Naive thymus-derived CD4-positive, alpha-beta T cell (primary cell): ENCODE results near the gene POTEJ. TPM values are rescaled to one million over a fixed set of nuclear protein-coding genes. Genes with fewer than 3 reads are reported as not detected.
"Not testable (repeated sequence)": the region's sequence is repeated elsewhere in the genome, so short reads cannot be mapped to it uniquely, and the experiment has no call there.

Source experiments
- ATAC-seq: fragments of 150-1000 bp; cut with Tn5 transposase; 2 replicates; pipeline ENCODE4 v1.10.0; 2021; ENCODE audit warnings: mild to moderate bottlenecking, moderate library complexity
- CTCF ChIA-PET: fragments of 350-600 bp; sonication (Branson Sonifier 250); formaldehyde crosslinking; loops from one replicate; lab custom pipeline; 2021; ENCODE audit warnings: antibody characterized with exemption; lab: Charles Lee
- POLR2A ChIA-PET: fragments of 350-600 bp; sonication (Branson Sonifier 250); formaldehyde crosslinking; loops from one replicate; lab custom pipeline; 2021; ENCODE audit warnings: antibody characterized with exemption, inconsistent platforms; lab: Charles Lee
- DNase-seq, 9 donors: peaks; one replicate each; pipeline versions ENCODE4 v3.0.0 to v3.0.0-alpha.2; 2020 to 2022; ENCODE audit warnings: mixed read lengths in 1 of 9
- H3K27ac ChIP-seq: one replicate; pipeline ENCODE4 v1.7.0; 2013; ENCODE audit warnings: mild to moderate bottlenecking, low read depth, low read length, moderate library complexity
- H3K27me3 ChIP-seq, 2 donors: one replicate each; pipeline ENCODE4 v1.7.0; 2013; ENCODE audit warnings: low read length in 2 of 2, mild to moderate bottlenecking in 2 of 2, moderate library complexity in 2 of 2; ENCODE audit not compliant: control insufficient read depth in 2 of 2, insufficient read depth in 2 of 2
- H3K36me3 ChIP-seq, 3 experiments: 1 replicate in 2 of 3; 2 replicates in 1 of 3; pipeline ENCODE4 v1.7.0; 2013; ENCODE audit warnings: low read length in 3 of 3, mild to moderate bottlenecking in 3 of 3, moderate library complexity in 1 of 3; ENCODE audit not compliant: insufficient read depth in 3 of 3, control insufficient read depth in 2 of 3
- H3K4me1 ChIP-seq, 2 donors: one replicate each; pipeline ENCODE4 v1.7.0; 2013; ENCODE audit warnings: low read length in 2 of 2, mild to moderate bottlenecking in 2 of 2, moderate library complexity in 1 of 2; ENCODE audit not compliant: control insufficient read depth in 2 of 2, insufficient read depth in 2 of 2
- H3K4me3 ChIP-seq: 2 replicates; pipeline ENCODE4 v1.7.0; 2013; ENCODE audit warnings: mild to moderate bottlenecking, low read length
- H3K9me3 ChIP-seq, 3 experiments: 1 replicate in 2 of 3; 2 replicates in 1 of 3; pipeline ENCODE4 v1.7.0; 2013; ENCODE audit warnings: low read length in 3 of 3; ENCODE audit not compliant: control insufficient read depth in 2 of 3
- H3K27ac Mint-ChIP-seq, 9 donors: one replicate each; pipeline ENCODE4 v1.8.0; 2020 to 2022; ENCODE audit warnings: mixed read lengths in 9 of 9, mild to moderate bottlenecking in 8 of 9, moderate library complexity in 5 of 9, inconsistent platforms in 2 of 9
- H3K27me3 Mint-ChIP-seq, 5 donors: one replicate each; pipeline ENCODE4 v1.8.0; 2021 to 2022; ENCODE audit warnings: mixed read lengths in 5 of 5, mild to moderate bottlenecking in 1 of 5
- H3K36me3 Mint-ChIP-seq, 5 donors: one replicate each; pipeline ENCODE4 v1.8.0; 2020 to 2022; ENCODE audit warnings: mixed read lengths in 5 of 5, mild to moderate bottlenecking in 3 of 5, inconsistent platforms in 1 of 5
- H3K4me1 Mint-ChIP-seq, 7 donors: one replicate each; pipeline ENCODE4 v1.8.0; 2020 to 2022; ENCODE audit warnings: mixed read lengths in 7 of 7, mild to moderate bottlenecking in 3 of 7, inconsistent platforms in 1 of 7
- H3K4me3 Mint-ChIP-seq, 10 donors: one replicate each; pipeline ENCODE4 v1.8.0; 2020 to 2022; ENCODE audit warnings: mild to moderate bottlenecking in 10 of 10, mixed read lengths in 10 of 10, moderate library complexity in 6 of 10, inconsistent platforms in 2 of 10
- H3K9me3 Mint-ChIP-seq, 11 donors: one replicate each; pipeline ENCODE4 v1.8.0; 2020 to 2022; ENCODE audit warnings: mixed read lengths in 11 of 11, mild to moderate bottlenecking in 4 of 11, inconsistent platforms in 1 of 11, moderate library complexity in 1 of 11
- intact Hi-C, 2 donors: fragments of 100-400 bp; cut with micrococcal nuclease; formaldehyde crosslinking; loops; one replicate each; pipeline ENCODE4 v1.15.1; 2023
- polyA plus RNA-seq, 2 donors: library from polyadenylated mRNA; unstranded; fragments of 300-500 nt; fragmentation: Illumina TruSeq; gene quantifications; one replicate each; pipeline ENCODE4 v1.2.3, GENCODE V29; 2021
- total RNA-seq, 6 experiments: library from RNA in 5 of 6; stranded (reverse) in 5 of 6; gene quantifications; 1 replicate in 5 of 6; 2 replicates in 1 of 6; pipeline ENCODE4 v1.2.3 and lab custom pipeline; 2021 to 2026

The POTEJ gene
- total and polyA plus RNA-seq, 7 experiments from 2014 or later, result not detected

DNA sequence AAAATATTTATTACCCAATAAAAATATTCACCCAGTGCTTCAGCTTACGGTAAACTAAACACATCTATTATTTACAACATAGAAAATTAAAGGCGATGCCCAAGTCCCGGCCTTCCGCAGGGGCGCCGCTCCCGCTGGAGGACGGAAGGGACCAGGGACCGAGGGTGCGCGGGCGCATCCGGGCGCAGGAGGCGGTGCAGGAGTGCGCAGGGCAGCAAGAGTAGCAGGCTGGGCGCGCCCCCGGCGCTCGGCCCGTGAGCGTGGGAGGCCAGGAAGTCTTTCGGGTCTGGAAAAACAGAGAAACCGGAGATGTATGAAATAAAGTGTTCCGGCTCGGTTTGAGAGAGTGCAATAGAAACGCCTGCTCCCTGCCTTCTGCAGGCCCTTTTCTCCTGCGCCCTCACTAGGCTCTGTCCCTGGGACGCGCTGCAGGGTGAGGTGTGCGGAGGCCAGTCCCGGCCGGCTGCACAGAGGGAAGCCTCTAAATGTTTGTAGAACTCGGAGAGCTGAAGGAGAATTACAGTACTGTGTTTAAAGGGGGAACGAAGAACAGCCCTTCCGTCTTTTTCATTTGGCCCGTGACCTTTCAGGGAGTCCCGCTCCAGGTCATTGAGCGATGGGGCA lies 18.3 kb upstream of the POTEJ start:
- intact Hi-C loops, H3K27me3 Mint-ChIP-seq, H3K4me3 ChIP-seq, H3K36me3 Mint-ChIP-seq, H3K9me3 Mint-ChIP-seq, ATAC-seq, H3K27me3 ChIP-seq, H3K4me1 ChIP-seq, POLR2A ChIA-PET, H3K4me1 Mint-ChIP-seq, CTCF ChIA-PET, DNase-seq, H3K27ac ChIP-seq, H3K27ac Mint-ChIP-seq, H3K4me3 Mint-ChIP-seq, H3K36me3 ChIP-seq, H3K9me3 ChIP-seq: not testable (repeated sequence)

- ATAC-seq, H3K36me3 ChIP-seq, H3K27me3 ChIP-seq, H3K4me3 Mint-ChIP-seq, H3K4me3 ChIP-seq, intact Hi-C loops, DNase-seq, H3K4me1 Mint-ChIP-seq, H3K27me3 Mint-ChIP-seq, H3K27ac Mint-ChIP-seq, H3K9me3 Mint-ChIP-seq, POLR2A ChIA-PET, H3K36me3 Mint-ChIP-seq, H3K9me3 ChIP-seq, CTCF ChIA-PET, H3K27ac ChIP-seq, H3K4me1 ChIP-seq: not testable (repeated sequence)
Measured at GRCh38 chr2:130594011-130594410, 17.2 kb upstream of the POTEJ start.

- intact Hi-C loops, ATAC-seq, H3K9me3 ChIP-seq, DNase-seq, CTCF ChIA-PET, H3K4me1 ChIP-seq, H3K9me3 Mint-ChIP-seq, H3K27ac ChIP-seq, H3K27ac Mint-ChIP-seq, H3K36me3 ChIP-seq, H3K36me3 Mint-ChIP-seq, H3K27me3 Mint-ChIP-seq, H3K4me3 ChIP-seq, H3K27me3 ChIP-seq, H3K4me1 Mint-ChIP-seq, POLR2A ChIA-PET, H3K4me3 Mint-ChIP-seq: not testable (repeated sequence)
Measured at GRCh38 chr2:130596757-130597156, 14.5 kb upstream of the POTEJ start.

DNA sequence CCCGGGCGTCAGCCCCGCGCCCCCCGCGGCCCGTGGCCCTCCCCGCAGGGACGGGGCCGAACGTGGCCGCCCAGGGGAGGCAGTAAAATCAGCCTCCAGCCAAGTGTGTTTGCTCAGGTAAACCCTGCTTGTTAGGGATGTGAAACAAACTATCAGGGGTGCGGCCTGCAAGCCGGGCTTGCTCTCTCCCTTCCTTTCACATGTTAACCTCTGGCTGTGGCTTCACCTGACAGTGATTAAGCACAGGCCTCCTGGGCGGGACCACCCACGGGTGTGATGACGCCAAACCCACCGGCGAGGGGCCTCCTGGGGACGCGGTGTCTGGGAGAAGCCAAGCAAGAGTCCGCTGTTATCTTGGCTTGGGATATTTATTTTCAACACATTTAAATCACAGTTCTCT lies 13.2 kb upstream of the POTEJ start:
- CTCF ChIA-PET, intact Hi-C loops, H3K4me1 ChIP-seq, H3K27me3 ChIP-seq, H3K27ac Mint-ChIP-seq, H3K4me1 Mint-ChIP-seq, H3K36me3 Mint-ChIP-seq, H3K4me3 ChIP-seq, H3K9me3 Mint-ChIP-seq, DNase-seq, H3K27me3 Mint-ChIP-seq, H3K27ac ChIP-seq, POLR2A ChIA-PET, H3K4me3 Mint-ChIP-seq, ATAC-seq, H3K36me3 ChIP-seq, H3K9me3 ChIP-seq: not testable (repeated sequence)

GRCh38 chr2:130598463-130598862 lies 12.8 kb upstream of the POTEJ start:
- H3K27me3 Mint-ChIP-seq, H3K36me3 Mint-ChIP-seq, DNase-seq, H3K36me3 ChIP-seq, H3K4me1 Mint-ChIP-seq, H3K4me3 Mint-ChIP-seq, POLR2A ChIA-PET, H3K9me3 ChIP-seq, H3K4me1 ChIP-seq, H3K9me3 Mint-ChIP-seq, H3K4me3 ChIP-seq, intact Hi-C loops, CTCF ChIA-PET, H3K27ac ChIP-seq, H3K27me3 ChIP-seq, ATAC-seq, H3K27ac Mint-ChIP-seq: not testable (repeated sequence)

GRCh38 chr2:130599393-130599792 lies 11.8 kb upstream of the POTEJ start, which contains the start of gene CFC1:
CFC1 (minus strand) TSS chr2:130599575; CDS start chr2:130599287, 288 bp downstream.
- H3K9me3 ChIP-seq, H3K9me3 Mint-ChIP-seq, H3K4me3 ChIP-seq, H3K36me3 ChIP-seq, H3K4me1 Mint-ChIP-seq, DNase-seq, POLR2A ChIA-PET, intact Hi-C loops, CTCF ChIA-PET, H3K27ac ChIP-seq, H3K36me3 Mint-ChIP-seq, H3K27me3 ChIP-seq, H3K27ac Mint-ChIP-seq, H3K27me3 Mint-ChIP-seq, H3K4me1 ChIP-seq, H3K4me3 Mint-ChIP-seq, ATAC-seq: not testable (repeated sequence)

DNA sequence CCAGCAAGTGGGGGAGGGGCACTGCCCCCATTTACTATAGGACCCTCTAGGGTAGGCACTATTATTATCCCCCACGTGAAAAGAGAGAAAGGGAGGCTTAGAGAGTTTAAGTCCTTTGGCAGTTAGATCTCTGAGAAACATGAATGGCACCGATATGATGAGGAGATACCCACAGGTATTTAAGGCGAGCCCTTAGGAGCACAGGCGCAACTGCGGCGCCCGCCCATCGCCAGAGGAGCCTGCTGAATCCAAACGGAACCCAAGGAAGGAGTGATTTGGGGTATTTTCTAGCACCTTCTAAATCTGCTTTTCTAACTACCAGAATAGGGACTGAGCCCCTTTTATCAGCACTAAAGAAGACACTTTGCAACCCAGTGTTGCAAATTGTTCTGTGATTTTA lies 11.3 kb upstream of the POTEJ start:
- H3K27ac Mint-ChIP-seq, H3K4me1 ChIP-seq, H3K27me3 Mint-ChIP-seq, CTCF ChIA-PET, POLR2A ChIA-PET, H3K36me3 ChIP-seq, H3K4me3 Mint-ChIP-seq, ATAC-seq, H3K9me3 Mint-ChIP-seq, H3K36me3 Mint-ChIP-seq, H3K27ac ChIP-seq, H3K27me3 ChIP-seq, H3K4me1 Mint-ChIP-seq, intact Hi-C loops, H3K9me3 ChIP-seq, H3K4me3 ChIP-seq, DNase-seq: not testable (repeated sequence)
